NCI-H748 treated with DMSO at 0.1 percent for 48 hours (cell line): ENCODE measurements around the gene CD3D.

Source experiments
- DNase-seq: peaks from one replicate; lab custom pipeline; 2025; lab: John Stamatoyannopoulos, UW

Gene CD3D

GRCh38 chr11:118342503-118343161 lies at the start of gene CD3D:
CD3D (minus strand) TSS chr11:118342705; CDS start chr11:118342607, 98 bp downstream.
- DNase-seq, result no peak

- DNase-seq, result no peak
Measured at GRCh38 chr11:118383657-118384056, 41.2 kb upstream of the CD3D start.

- DNase-seq, result no peak
Measured at GRCh38 chr11:118382954-118383353, 40.4 kb upstream of the CD3D start.

GRCh38 chr11:118380571-118380970 lies 38.1 kb upstream of the CD3D start:
- no peak for DNase-seq

- no peak for DNase-seq
Measured at GRCh38 chr11:118379497-118379896, 37.0 kb upstream of the CD3D start.

- no peak for DNase-seq
Measured at GRCh38 chr11:118375978-118376377, 33.5 kb upstream of the CD3D start.

GRCh38 chr11:118374729-118375128 lies 32.2 kb upstream of the CD3D start:
- DNase-seq, result no peak

- no peak for DNase-seq
Measured at GRCh38 chr11:118373871-118374270, 31.4 kb upstream of the CD3D start.

GRCh38 chr11:118373263-118373662 lies 30.8 kb upstream of the CD3D start:
- no peak for DNase-seq

- no peak for DNase-seq
Measured at GRCh38 chr11:118370774-118371173, 28.3 kb upstream of the CD3D start.

- DNase-seq, result no peak
Measured at GRCh38 chr11:118366287-118366686, 23.8 kb upstream of the CD3D start.

- DNase-seq, result no peak
Measured at GRCh38 chr11:118364956-118365615, 22.6 kb upstream of the CD3D start.

- DNase-seq, result peak; percentile 58
Measured at GRCh38 chr11:118359295-118359958, 16.9 kb upstream of the CD3D start, which contains the start of gene UBE4A. UBE4A (plus strand) TSS chr11:118359600; CDS start chr11:118365081, 5,481 bp downstream.

GRCh38 chr11:118358071-118358470 lies 15.6 kb upstream of the CD3D start:
- no peak for DNase-seq

- DNase-seq, result no peak
Measured at GRCh38 chr11:118353084-118353710, 10.7 kb upstream of the CD3D start.

- DNase-seq, result no peak
Measured at GRCh38 chr11:118349475-118349874, 7.0 kb upstream of the CD3D start.

- no peak for DNase-seq
Measured at GRCh38 chr11:118343981-118344515, 1.5 kb upstream of the CD3D start, which contains the start of gene CD3G. CD3G (plus strand) TSS chr11:118344344; CDS start chr11:118344424, 80 bp downstream.

GRCh38 chr11:118343248-118343647 lies 743 bp upstream of the CD3D start:
- DNase-seq, result no peak

- no peak for DNase-seq
Measured at GRCh38 chr11:118341815-118342489, 553 bp downstream of the CD3D start.

- DNase-seq, result no peak
Measured at GRCh38 chr11:118341261-118341660, 1.2 kb downstream of the CD3D start.

- no peak for DNase-seq
Measured at GRCh38 chr11:118340449-118340848, 2.1 kb downstream of the CD3D start.
